GM19025 (cell line): ENCODE results near the gene RPL14.

Experiments
- ATAC-seq: cut with Tn5 transposase; IDR thresholded peaks from one replicate; pipeline ENCODE4 v1.9.1; 2021; ENCODE audit warnings: mild to moderate bottlenecking, low read depth, moderate library complexity; ENCODE audit not compliant: unreplicated experiment

The RPL14 gene

DNA sequence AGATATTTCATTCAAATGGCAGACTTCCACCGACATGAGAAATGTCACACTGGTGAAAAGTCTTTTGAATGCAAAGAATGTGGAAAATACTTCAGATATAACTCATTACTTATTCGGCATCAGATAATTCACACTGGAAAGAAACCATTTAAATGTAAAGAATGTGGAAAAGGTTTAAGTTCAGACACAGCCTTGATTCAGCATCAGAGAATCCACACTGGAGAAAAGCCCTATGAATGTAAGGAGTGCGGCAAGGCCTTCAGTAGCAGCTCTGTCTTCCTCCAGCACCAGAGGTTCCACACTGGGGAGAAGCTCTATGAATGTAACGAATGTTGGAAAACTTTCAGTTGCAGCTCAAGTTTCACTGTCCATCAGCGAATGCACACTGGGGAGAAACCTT lies 59.1 kb downstream of the RPL14 start:
- no peak for ATAC-seq

DNA sequence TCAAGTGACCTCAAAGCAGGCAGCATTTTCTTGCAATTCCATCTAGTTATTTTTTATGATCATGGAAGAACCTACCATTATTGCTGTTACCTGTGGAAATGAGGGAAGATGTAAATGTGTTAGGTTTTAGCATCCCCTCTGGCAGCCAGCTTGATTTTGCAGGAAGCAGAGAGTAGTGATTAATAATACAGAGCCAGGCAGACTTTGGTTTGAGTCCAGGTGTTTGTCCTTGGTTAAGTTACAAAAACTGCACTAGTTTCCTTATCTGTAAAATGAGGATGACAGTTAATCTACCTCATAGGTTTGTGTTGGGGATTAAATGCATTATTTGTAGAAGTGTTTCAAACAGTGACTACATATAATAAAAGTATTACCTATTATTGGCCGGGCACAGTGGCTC lies 60.9 kb downstream of the RPL14 start:
- ATAC-seq, result no peak
